ENCODE data around the gene MYOD1.

MYOD1 gene

GRCh38 chr11:17751558-17751957 is 32.2 kb downstream of the MYOD1 start:
- no peak for DNase-seq

DNA sequence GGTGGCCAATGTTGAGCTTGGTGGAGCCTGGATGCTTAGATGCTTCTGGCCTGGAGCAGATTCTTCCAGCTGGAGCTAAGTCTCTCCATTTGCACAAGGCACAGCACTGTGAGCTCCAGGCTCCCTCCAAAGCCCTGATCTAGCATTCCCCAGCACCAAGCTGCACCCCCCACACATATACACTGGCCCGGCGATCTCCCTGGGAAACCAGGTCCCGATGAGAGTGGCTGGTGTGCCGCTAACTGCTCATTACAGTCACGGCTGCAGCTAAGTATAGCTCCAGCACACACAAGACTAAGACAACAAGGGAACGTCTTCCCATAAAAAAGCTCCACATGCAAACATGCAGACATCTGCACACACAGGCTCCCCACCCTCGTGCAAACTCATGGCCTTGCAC is 32.8 kb downstream of the MYOD1 start:
- DNase-seq, result no peak

DNA sequence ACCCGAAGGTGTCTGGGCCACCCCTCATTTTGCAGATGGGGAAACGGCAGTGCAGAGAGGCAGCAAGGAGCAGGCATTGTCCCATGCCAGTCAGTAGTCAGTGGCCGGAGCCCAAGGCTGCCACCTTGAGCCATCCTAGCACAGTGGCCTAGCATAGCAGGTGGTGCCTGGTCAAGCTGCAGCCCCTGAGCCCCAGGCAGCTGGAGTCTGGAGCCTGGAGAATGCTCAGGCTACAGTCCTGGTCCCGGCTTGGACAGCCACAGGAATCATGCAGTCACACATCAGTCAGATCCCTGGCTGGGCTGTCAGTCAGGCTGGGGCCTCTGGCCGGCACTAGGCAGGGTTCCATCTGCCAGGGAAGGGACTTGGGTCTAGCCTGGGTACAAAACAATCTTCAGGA is 33.8 kb downstream of the MYOD1 start:
- DNase-seq, result no peak

DNA sequence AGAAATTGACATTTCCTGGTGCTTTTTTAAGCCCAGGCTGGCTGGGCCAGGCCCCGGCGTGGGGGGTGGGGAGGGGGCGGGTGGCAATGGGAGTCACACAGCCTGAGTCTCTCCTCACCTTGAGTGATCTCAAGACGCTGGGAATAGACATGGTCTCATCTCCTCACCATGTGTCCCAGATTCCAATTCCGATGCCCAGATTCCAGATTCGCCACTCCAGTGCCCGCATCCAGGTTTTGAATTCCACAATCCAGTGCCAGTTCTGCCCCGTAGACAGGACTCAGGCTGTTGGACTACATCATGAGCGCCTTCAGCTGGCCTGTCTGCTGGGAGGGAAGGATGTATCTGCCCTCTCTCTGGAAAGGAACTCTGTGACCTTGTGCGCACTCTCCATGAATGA is 34.3 kb downstream of the MYOD1 start:
- DNase-seq, result no peak

GRCh38 chr11:17755891-17756290 is 36.5 kb downstream of the MYOD1 start:
- DNase-seq, result no peak

DNA sequence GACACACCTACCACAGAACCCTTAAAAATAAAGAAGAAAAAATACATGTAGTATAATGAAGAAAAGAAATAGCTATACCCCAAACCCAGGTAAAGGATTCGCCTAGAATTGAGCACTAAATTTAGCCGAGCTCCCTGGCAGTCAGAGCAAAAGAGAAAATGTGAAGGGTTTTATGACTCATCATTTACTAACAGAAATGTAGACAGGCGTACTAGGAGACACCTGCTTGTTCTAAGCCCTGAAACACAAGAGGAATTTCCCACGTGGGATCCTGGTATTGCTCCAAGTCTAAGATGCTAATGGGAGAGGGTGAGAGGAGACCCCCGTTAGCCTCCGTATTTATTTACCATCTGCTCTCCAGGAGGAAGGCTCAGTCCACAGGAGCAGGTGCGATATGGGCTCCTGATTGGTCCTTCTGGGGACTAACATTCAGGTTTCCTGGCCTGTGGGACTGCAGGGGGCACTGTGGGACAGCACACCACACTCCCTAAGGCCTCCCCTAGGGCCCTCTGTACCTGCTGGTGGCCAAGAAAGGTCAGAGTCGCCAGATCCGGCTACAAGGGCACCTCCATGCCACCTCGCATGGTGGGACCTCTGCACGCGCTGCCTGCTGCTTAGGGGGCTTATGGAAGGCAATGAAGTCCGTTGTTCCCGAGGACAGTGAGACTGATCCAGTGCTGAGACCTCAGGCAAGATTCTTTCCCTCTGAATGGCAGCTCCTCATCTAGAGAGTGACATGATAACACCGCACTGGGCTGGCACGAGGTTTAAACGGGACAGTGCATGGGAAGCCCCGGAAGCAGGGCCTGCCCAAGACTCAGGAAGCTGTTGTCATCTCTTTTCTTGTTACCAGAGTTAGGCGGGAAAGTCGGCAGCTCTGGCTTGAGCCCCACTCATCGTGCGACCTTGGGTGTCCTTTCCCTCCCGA is 41.0 kb downstream of the MYOD1 start:
- DNase-seq, result no peak

- no peak for DNase-seq
Measured at GRCh38 chr11:17762309-17762974, 43.1 kb downstream of the MYOD1 start.

DNA sequence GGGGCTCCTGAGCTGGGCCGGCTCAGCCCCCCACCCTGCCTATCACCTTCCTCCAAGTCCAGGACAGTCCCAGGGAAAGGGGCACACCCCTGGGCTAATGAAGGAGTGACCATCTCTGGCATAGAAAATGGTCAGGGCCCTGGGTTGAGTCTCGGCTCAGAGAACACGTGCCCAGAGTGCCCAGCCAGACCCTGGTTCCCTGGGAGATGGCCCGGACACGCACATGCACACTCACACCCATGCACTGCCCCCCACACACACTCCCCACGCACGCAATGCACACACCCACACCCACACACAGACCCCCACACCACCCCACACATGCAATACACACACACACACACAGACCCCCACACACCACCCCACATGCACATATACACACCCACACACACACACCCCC is 43.9 kb downstream of the MYOD1 start:
- no peak for DNase-seq

DNA sequence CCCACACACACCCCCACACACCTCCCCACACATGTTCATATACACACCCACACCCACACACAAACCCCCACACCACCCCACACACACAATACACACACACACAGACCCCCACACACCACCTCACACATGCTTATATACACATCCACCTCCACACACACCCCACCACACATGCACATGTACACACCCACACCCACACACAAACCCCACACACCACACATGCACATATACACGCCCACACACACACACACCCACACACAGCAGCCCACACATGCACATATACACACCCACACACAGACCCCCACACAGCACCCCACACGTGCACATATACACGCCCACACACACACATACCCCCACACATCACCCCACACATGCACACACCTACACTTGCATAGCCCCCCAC is 44.3 kb downstream of the MYOD1 start:
- DNase-seq, result no peak

GRCh38 chr11:17764446-17765218 is 45.3 kb downstream of the MYOD1 start:
- no peak for DNase-seq

DNA sequence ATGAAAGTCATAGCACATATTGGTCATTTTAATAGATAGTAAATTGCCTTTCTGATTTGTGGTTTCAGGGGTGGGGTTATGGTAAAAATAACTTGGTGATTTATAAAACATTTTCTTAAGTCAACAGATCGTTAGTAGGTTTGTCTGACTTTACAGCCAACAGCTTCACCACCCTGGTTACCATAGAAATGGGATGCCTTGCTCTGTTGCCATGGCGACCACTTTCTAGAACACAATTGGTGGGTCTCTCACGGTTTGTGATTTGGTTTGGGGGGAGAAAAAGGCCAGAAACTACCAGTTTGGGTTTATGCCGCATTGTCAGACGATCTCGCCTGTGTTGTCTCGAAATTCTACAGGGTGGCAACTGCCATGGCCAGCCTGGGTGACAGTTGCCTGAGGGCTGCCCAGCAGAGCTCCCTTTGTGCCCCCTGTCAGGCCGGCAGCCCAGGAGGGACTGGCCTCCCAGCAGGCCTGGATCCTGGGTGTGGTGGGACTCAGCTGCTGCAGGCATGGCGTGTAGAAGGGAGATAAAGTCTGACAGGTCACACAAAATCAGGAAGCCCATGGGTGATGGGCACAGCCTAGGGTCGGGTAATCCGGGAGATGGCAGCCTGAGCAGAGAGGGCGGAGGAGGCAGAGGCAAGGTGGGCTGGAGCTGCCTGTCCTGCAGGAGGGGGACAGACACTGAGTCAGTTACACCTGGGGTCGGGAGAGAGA is 46.1 kb downstream of the MYOD1 start:
- DNase-seq, result no peak

DNA sequence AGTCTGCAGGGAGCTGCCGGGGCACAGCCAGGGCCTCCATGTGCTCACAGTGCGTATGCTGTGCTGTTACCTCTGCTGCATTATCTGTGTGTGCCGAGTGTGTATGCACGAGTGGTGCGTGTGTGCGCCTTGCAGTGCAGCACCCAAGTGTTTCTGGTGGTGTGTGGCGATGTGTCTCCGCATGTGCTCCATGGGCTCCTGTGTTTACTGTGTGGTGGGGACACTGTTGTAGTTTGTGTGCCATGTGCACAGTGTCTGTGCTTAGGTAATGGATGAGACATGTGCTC is 46.6 kb downstream of the MYOD1 start:
- DNase-seq, result no peak

- no peak for DNase-seq
Measured at GRCh38 chr11:17766590-17766989, 47.2 kb downstream of the MYOD1 start.

- no peak for DNase-seq
Measured at GRCh38 chr11:17767301-17767885, 48.0 kb downstream of the MYOD1 start.

DNA sequence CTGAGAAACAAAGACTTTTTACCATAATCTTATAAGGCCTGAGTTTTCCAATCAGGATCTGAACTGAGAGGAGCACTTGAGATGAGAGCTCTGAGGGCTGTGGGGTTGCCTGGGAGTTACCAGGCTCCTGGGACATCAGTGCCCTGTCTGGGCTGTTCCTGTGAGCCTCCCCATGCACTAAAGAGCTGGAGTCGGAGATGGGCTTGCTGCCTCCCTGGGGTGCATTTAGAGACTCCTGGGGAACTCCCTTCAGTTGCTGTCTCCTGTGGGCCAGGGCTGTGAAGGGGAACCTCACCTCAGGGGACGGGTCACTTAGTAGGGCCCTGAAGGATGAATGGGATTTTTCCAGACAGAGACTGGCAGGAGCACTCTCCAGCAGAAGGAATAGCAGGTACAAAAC is 48.5 kb downstream of the MYOD1 start:
- DNase-seq, result no peak

DNA sequence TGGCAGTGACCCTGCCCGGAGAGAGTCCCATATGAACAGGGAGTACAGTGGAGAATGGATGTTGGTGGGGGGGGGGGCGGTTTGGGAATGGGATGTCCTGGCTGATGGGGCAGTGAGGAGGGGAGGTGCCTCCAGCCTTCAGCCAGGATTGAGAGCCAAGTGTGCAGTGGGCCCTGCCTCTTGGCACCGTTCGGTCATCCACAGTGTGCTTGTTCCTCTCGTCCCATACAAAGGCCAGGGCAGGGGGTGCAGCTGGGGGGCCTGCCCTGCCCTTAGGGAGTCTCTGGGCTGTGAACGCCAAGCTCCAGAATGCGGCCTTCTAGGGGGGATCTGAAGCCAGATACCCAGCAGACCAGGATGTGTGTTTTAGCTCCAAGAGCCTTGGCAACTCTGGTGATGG is 49.2 kb downstream of the MYOD1 start:
- DNase-seq, result no peak

- DNase-seq, result no peak
Measured at GRCh38 chr11:17769218-17769617, 49.8 kb downstream of the MYOD1 start.

DNA sequence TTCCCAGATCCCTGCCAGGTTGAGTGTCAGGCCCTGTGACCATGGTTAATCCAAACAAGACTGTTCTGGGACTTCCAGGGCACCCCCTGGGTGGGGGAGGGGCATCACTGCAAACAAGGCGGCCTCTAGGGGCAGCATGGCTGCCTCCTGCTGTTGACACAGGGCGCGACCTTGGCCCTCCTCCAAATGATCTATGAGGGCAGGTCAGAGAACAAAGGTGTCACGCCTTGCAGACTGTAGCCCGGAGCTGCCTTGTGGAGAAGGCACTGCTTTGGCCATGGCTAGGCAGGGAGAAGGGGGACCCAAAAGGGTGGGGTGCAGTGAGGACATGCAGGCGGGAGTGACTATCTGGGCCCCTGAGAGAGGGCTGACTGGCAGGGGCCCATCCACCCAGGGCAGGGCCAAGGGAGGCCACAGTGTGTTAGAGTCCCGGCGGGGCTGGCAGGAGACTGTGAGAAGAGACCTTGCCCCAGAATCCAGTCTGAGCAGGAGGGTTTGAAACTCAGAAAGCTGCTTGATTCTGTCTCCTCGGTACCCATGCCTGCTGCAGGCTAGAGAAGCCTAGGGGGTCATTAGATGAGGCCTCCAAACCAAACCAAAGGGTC is 50.8 kb downstream of the MYOD1 start:
- no peak for DNase-seq

DNA sequence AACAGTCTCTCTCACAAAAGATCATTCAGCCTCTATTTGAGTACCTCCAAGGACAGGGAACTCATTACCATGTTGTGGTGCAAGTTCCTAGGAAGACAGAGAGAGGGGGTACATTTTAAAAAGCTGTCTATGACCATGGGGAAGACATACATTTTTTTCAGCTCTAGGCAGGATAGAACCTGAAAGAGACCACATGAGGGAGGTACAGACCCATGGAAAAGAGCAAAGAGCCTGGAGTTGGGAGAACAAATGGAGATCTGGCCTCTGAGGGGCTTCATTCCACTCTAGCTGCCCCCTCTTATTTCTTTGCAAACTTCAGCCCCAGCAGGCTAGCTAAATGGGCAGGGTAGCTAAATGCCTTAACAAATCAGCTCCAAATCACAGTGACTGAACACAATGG is 51.5 kb downstream of the MYOD1 start:
- DNase-seq, result no peak

DNA sequence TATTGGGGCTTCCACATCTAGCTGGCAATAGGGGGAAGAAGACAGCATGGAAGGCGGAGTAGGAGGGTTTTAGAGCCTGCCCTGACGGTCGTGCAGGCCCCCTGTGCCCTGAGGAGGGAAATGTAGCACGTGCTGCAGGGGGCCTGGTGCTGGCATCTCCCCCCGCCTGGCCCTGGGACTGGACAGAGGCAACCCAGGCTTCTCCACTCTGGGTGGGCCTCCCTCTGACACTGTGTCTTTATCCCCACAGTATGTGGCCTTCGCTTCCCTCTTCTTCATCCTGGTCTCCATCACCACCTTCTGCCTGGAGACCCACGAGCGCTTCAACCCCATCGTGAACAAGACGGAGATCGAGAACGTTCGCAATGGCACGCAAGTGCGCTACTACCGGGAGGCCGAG is 52.0 kb downstream of the MYOD1 start:
- DNase-seq, result no peak
